DND-41 (cell line): ENCODE measurements around the gene LRP5.

ENCODE experiments used
- CTCF ChIP-seq: IDR thresholded peaks from 2 replicates; pipeline ENCODE4 v1.5.1; 2012; ENCODE audit warnings: borderline replicate concordance, low read length, moderate library complexity, mild to moderate bottlenecking; ENCODE audit not compliant: poor library complexity, severe bottlenecking; ENCODE audit errors: extremely low read depth
- EZH2 ChIP-seq: IDR thresholded peaks from 3 replicates; pipeline ENCODE4 v1.6.1; 2012; ENCODE audit warnings: borderline replicate concordance, low read depth, mild to moderate bottlenecking, moderate library complexity, low read length, inconsistent platforms; ENCODE audit not compliant: severe bottlenecking

- TF ChIP-seq CTCF: no peak
- no peak for TF ChIP-seq EZH2
Observed at GRCh38 chr11:68429661-68430060, 117.3 kb downstream of the LRP5 start.
